GM10266 (cell line): ENCODE measurements around the gene DNAJC6.
"Not testable (repeated sequence)": the region's sequence is repeated elsewhere in the genome, so short reads cannot be mapped to it uniquely, and the experiment has no call there.

ENCODE experiments used
- DNase-seq: peaks from one replicate; pipeline ENCODE4 v3.0.0; 2012; ENCODE audit errors: extremely low spot score
- CTCF ChIP-seq: IDR thresholded peaks from 2 replicates; pipeline ENCODE4 v1.5.1; 2012; ENCODE audit warnings: mild to moderate bottlenecking, low read depth; ENCODE audit not compliant: control insufficient read depth, insufficient read depth; ENCODE audit errors: missing control alignments

Gene DNAJC6

DNA sequence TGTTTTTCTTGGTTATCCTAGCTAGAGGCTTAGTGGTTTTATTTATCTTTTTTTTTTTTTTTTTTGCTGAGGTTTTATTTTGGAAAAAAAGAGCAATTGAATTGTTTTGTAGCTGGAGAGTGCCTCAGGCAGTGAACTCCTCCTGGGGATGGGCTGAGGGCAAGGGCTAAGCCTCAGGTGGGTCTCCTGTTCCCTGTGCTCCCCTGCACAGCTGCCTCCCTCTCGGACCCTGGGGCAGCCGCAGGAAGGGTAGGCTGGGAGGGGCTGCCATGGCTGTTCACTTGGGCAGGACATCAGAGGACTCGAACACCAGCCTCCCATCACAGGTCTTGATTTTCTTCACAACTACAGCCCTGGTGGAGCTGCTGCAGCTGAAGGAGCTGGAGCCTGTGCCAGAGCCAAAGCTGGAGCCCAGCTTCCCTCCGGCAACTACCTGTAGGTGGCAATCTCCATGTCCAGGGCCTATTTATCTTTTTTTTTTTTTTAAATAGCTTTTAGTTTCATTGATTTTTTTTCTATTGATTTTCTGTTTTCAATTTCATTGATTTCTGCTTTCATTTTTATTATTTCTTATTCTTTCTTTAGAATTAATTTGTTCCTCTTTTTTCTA is 140.0 kb downstream of the DNAJC6 start:
- no peak for DNase-seq
- no peak for TF ChIP-seq CTCF

- not testable (repeated sequence) for DNase-seq
Measured at GRCh38 chr1:65455678-65456077, 146.3 kb downstream of the DNAJC6 start.

DNA sequence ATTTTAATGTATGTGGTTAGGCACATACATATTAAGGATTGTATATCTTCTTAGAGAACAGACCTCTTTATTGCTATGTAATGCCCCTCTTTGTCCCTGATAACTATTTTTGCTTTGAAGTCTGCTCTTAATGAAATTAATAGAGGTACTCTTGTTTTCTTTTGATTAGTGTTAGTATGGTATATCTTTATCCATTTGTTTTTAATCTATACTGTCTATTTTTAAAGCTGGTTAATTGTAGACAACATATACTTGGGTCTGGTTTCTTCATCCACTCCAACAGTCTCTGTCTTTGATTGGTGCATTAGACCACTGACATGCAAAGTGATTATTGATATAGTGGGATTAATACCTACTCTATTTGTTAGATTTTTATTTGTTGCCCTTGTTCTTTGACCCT is 147.1 kb downstream of the DNAJC6 start:
- no peak for TF ChIP-seq CTCF

DNA sequence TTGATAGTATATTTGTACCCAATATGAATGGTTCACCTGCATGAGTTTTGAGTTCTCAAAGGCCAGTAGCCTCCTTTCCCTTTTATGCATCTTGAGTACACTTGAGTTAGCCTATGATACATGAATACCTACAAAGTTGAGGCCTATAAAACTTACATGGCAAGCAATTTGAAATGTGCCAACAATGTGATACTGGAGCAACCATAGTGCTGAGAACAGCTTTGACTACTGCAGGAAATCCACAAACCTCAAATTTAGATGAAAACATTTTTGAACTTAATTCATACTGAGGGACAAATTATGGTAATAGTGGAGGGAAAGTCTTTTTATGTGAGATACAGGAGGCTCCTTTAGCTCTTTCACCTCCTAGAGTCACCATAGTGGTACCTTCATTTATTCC is 148.5 kb downstream of the DNAJC6 start:
- no peak for TF ChIP-seq CTCF

More for the DNA sequence above, 147.1 kb downstream of the DNAJC6 start:
- no peak for DNase-seq

GRCh38 chr1:65458730-65459396 is 149.5 kb downstream of the DNAJC6 start:
- DNase-seq, result no peak

More for the DNA sequence above, 148.5 kb downstream of the DNAJC6 start:
- no peak for DNase-seq

DNA sequence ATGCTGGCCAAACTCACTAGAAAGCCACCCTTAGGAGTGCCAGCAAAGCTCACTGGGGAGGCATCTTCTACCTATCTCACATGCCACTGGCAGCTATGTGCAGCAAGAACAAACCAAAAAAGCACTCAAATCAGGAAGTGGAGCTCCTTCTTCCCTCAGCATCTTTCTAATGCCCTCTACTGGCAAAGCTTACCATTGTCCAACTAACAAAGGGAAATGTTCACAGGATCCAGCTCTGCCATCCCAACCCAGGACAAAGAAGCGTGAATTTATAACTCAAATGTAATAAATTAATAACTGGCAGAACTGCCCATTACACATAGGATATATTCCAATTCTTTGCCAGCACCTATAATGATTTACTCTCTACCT is 150.0 kb downstream of the DNAJC6 start:
- DNase-seq, result peak; percentile 29
- TF ChIP-seq CTCF, result peak; percentile 54

More at GRCh38 chr1:65458730-65459396, 149.5 kb downstream of the DNAJC6 start:
- no peak for TF ChIP-seq CTCF
